Stimulated activated naive CD4-positive, alpha-beta T cell treated with Interleukin-2 at 50 U/mL for 16 hours (primary cell): Measurements from ENCODE around the gene MYO1H.
A peak's percentile ranks its signal among the peaks of the same experiment; 100 is the strongest.
"Not testable (repeated sequence)": the region's sequence is repeated elsewhere in the genome, so short reads cannot be mapped to it uniquely, and the experiment has no call there.

Source experiments
- DNase-seq: peaks from one replicate; lab custom pipeline; 2025; lab: John Stamatoyannopoulos, UW

The MYO1H gene

GRCh38 chr12:109473006-109473405, 125.3 kb downstream of the MYO1H start:
- no peak for DNase-seq

- DNase-seq: not testable (repeated sequence)
These were observed 126.0 kb downstream of the MYO1H start for GRCh38 chr12:109473526-109474270.

GRCh38 chr12:109475121-109475520, 127.4 kb downstream of the MYO1H start:
- no peak for DNase-seq

- no peak for DNase-seq
These were observed 128.5 kb downstream of the MYO1H start for GRCh38 chr12:109475993-109476806.

- no peak for DNase-seq
These were observed 129.1 kb downstream of the MYO1H start for GRCh38 chr12:109476807-109477184.

GRCh38 chr12:109477185-109477962, 129.7 kb downstream of the MYO1H start, which contains the start of the genes KCTD10 and UBE3B:
Gene KCTD10, minus strand, starts transcription at chr12:109477300. Its CDS starts 38 bp downstream, at chr12:109477262.
Gene UBE3B, plus strand, starts transcription at chr12:109477634. Its CDS starts 5,918 bp downstream, at chr12:109483552.
- DNase-seq: peak; percentile 80

GRCh38 chr12:109477963-109478315, 130.2 kb downstream of the MYO1H start:
- DNase-seq: no peak

GRCh38 chr12:109479761-109480160, 132.1 kb downstream of the MYO1H start:
- DNase-seq: no peak

- no peak for DNase-seq
These were observed 132.7 kb downstream of the MYO1H start for GRCh38 chr12:109480356-109480755.

- DNase-seq: no peak
These were observed 134.2 kb downstream of the MYO1H start for GRCh38 chr12:109481863-109482262.

- no peak for DNase-seq
These were observed 134.8 kb downstream of the MYO1H start for GRCh38 chr12:109482491-109482890.

GRCh38 chr12:109482894-109483293, 135.2 kb downstream of the MYO1H start:
- no peak for DNase-seq

GRCh38 chr12:109483346-109483745, 135.6 kb downstream of the MYO1H start:
- no peak for DNase-seq

GRCh38 chr12:109485201-109485600, 137.5 kb downstream of the MYO1H start:
- DNase-seq: no peak

- no peak for DNase-seq
These were observed 139.7 kb downstream of the MYO1H start for GRCh38 chr12:109487181-109488050.

GRCh38 chr12:109488051-109488665, 140.5 kb downstream of the MYO1H start:
- DNase-seq: no peak

- no peak for DNase-seq
These were observed 141.6 kb downstream of the MYO1H start for GRCh38 chr12:109489016-109489954.

GRCh38 chr12:109489955-109490565, 142.4 kb downstream of the MYO1H start:
- DNase-seq: no peak

GRCh38 chr12:109491671-109492070, 144.0 kb downstream of the MYO1H start:
- DNase-seq: no peak
